H1 (cell line): ENCODE data around the gene RBM20. TPM values are rescaled to one million over a fixed set of nuclear protein-coding genes. Genes with fewer than 3 reads are reported as not detected.

Experiments used
- CTCF ChIA-PET: fragments of 300-600 bp; sonication (Branson Sonifier 250); formaldehyde crosslinking; loops from one replicate; lab custom pipeline; 2021; ENCODE audit not compliant: partially characterized antibody; lab: Charles Lee
- POLR2A ChIA-PET: fragments of 300-600 bp; sonication (Branson Sonifier 250); formaldehyde crosslinking; loops from one replicate; lab custom pipeline; 2021; ENCODE audit warnings: inconsistent platforms; ENCODE audit not compliant: partially characterized antibody; lab: Charles Lee
- DNase-seq, 2 experiments: peaks; one replicate each; pipeline versions ENCODE4 v3.0.0 to v3.0.0-alpha.2; 2010 to 2022; ENCODE audit warnings: low spot score in 2 of 2, low read depth in 1 of 2, mixed read lengths in 1 of 2
- FAIRE-seq: peaks from 2 replicates; lab custom pipeline; 2011; peaks lifted over from hg19 to GRCh38; lab: Jason Lieb, UNC
- H2AFZ ChIP-seq: 2 replicates; pipeline ENCODE4 v1.8.1; 2012; ENCODE audit warnings: low read length, inconsistent platforms
- H2AK5ac ChIP-seq: 2 replicates; pipeline ENCODE4 v1.6.1; 2013; ENCODE audit warnings: low read depth, low read length
- H2BK120ac ChIP-seq: replicated peaks from 2 replicates; pipeline ENCODE3; 2013; ENCODE audit warnings: low read depth, low read length, inconsistent platforms
- H2BK12ac ChIP-seq: 2 replicates; pipeline ENCODE4 v1.6.1; 2013; ENCODE audit warnings: low read depth, low read length
- H2BK15ac ChIP-seq: 2 replicates; pipeline ENCODE4 v1.6.1; 2013; ENCODE audit warnings: low read length
- H2BK20ac ChIP-seq: 2 replicates; pipeline ENCODE4 v1.6.1; 2013; ENCODE audit warnings: low read length
- H2BK5ac ChIP-seq: 2 replicates; pipeline ENCODE4 v1.6.1; 2013; ENCODE audit warnings: low read depth, low read length
- H3K14ac ChIP-seq: 2 replicates; pipeline ENCODE4 v1.6.1; 2013; ENCODE audit warnings: inconsistent platforms; ENCODE audit not compliant: insufficient read length
- H3K18ac ChIP-seq: 2 replicates; pipeline ENCODE4 v1.6.1; 2013; ENCODE audit warnings: low read length; ENCODE audit errors: extremely low read depth
- H3K23ac ChIP-seq: 2 replicates; pipeline ENCODE4 v1.6.1; 2013; ENCODE audit warnings: inconsistent platforms; ENCODE audit not compliant: insufficient read length
- H3K23me2 ChIP-seq: 2 replicates; pipeline ENCODE4 v1.6.1; 2013; ENCODE audit warnings: low read depth, low read length
- H3K27ac ChIP-seq: 2 replicates; pipeline ENCODE4 v1.6.1; 2011; ENCODE audit warnings: low read depth, low read length, inconsistent platforms
- H3K27me3 ChIP-seq, 4 experiments: replicated peaks in 1 of 4; 1 replicate in 1 of 4; 2 replicates in 3 of 4; pipeline versions ENCODE4 v1.6.1 to v1.8.1; 2011 to 2013; ENCODE audit warnings: low read length in 3 of 4, mild to moderate bottlenecking in 3 of 4, inconsistent platforms in 2 of 4, mixed read lengths in 2 of 4, moderate library complexity in 1 of 4; ENCODE audit not compliant: control insufficient read depth in 3 of 4, insufficient read depth in 3 of 4; ENCODE audit errors: extremely low read depth in 1 of 4
- H3K36me3 ChIP-seq, 4 experiments: 2 replicates each; pipeline versions ENCODE4 v1.6.1 to v1.8.1; 2011 to 2013; ENCODE audit warnings: mild to moderate bottlenecking in 4 of 4, low read length in 3 of 4, moderate library complexity in 2 of 4, control low read depth in 1 of 4, inconsistent platforms in 1 of 4; ENCODE audit not compliant: insufficient read depth in 4 of 4, control insufficient read depth in 2 of 4
- H3K4ac ChIP-seq: replicated peaks from 2 replicates; pipeline ENCODE3; 2013; ENCODE audit warnings: low read length, low read depth, mixed read lengths, inconsistent platforms; ENCODE audit not compliant: insufficient read length
- H3K4me1 ChIP-seq, 4 experiments: replicated peaks in 1 of 4; 1 replicate in 1 of 4; 2 replicates in 3 of 4; pipeline versions ENCODE4 v1.6.1 to v1.8.1; 2011 to 2013; ENCODE audit warnings: low read length in 3 of 4, inconsistent platforms in 2 of 4, mixed read lengths in 1 of 4; ENCODE audit not compliant: insufficient read depth in 4 of 4, control insufficient read depth in 3 of 4
- H3K4me2 ChIP-seq, 2 experiments: 2 replicates each; pipeline versions ENCODE4 v1.6.1 to v1.8.1; 2011 to 2013; ENCODE audit warnings: low read depth in 2 of 2, low read length in 2 of 2, control low read depth in 1 of 2, inconsistent platforms in 1 of 2, mild to moderate bottlenecking in 1 of 2; ENCODE audit not compliant: insufficient read depth in 1 of 2
- H3K4me3 ChIP-seq, 4 experiments: fragments of 200-600, 300-600 bp in 1 of 4; sonication (generic), shearing (Covaris generic), sonication (Bioruptor Twin) in 1 of 4; 2 replicates each; pipeline versions ENCODE4 v1.5.1 to v1.8.1; 2011 to 2016; ENCODE audit warnings: low read length in 4 of 4, low read depth in 3 of 4, control low read depth in 2 of 4, inconsistent platforms in 2 of 4, mild to moderate bottlenecking in 2 of 4, mixed read lengths in 1 of 4, moderate library complexity in 1 of 4; ENCODE audit not compliant: insufficient read depth in 2 of 4; ENCODE audit errors: extremely low read depth in 1 of 4
- H3K56ac ChIP-seq: replicated peaks from 2 replicates; pipeline ENCODE3; 2013; ENCODE audit warnings: low read depth, mild to moderate bottlenecking, mixed read lengths, low read length, inconsistent platforms; ENCODE audit not compliant: insufficient read length
- H3K79me1 ChIP-seq: 2 replicates; pipeline ENCODE4 v1.6.1; 2013; ENCODE audit warnings: low read depth, low read length, control low read depth
- H3K79me2 ChIP-seq, 2 experiments: 2 replicates each; pipeline versions ENCODE4 v1.6.1 to v1.8.1; 2012 to 2013; ENCODE audit warnings: low read length in 2 of 2, mild to moderate bottlenecking in 2 of 2, inconsistent platforms in 1 of 2; ENCODE audit not compliant: insufficient read depth in 2 of 2, control insufficient read depth in 1 of 2
- H3K9ac ChIP-seq, 4 experiments: replicated peaks in 1 of 4; 1 replicate in 1 of 4; 2 replicates in 3 of 4; pipeline versions ENCODE4 v1.6.1 to v1.8.1; 2011 to 2013; ENCODE audit warnings: low read depth in 3 of 4, low read length in 3 of 4, control low read depth in 2 of 4, mild to moderate bottlenecking in 2 of 4, moderate library complexity in 2 of 4, inconsistent platforms in 1 of 4; ENCODE audit errors: extremely low read depth in 1 of 4
- H3K9me3 ChIP-seq, 2 experiments: 2 replicates each; pipeline versions ENCODE4 v1.6.1 to v1.8.1; 2012 to 2013; ENCODE audit warnings: mild to moderate bottlenecking in 2 of 2, moderate library complexity in 2 of 2, control low read depth in 1 of 2, inconsistent platforms in 1 of 2, low read depth in 1 of 2, low read length in 1 of 2, mixed read lengths in 1 of 2; ENCODE audit not compliant: insufficient read depth in 2 of 2
- H4K20me1 ChIP-seq, 2 experiments: replicated peaks in 1 of 2; 2 replicates each; pipeline versions ENCODE3 to v1.8.1; 2011 to 2013; ENCODE audit warnings: inconsistent platforms in 2 of 2, low read length in 2 of 2, mild to moderate bottlenecking in 1 of 2; ENCODE audit not compliant: insufficient read depth in 2 of 2, control insufficient read depth in 1 of 2
- H4K5ac ChIP-seq: 2 replicates; pipeline ENCODE4 v1.6.1; 2013; ENCODE audit warnings: low read length, low read depth, mixed read lengths, inconsistent platforms; ENCODE audit not compliant: insufficient read length
- H4K8ac ChIP-seq: 2 replicates; pipeline ENCODE4 v1.8.0; 2013; ENCODE audit warnings: mild to moderate bottlenecking, moderate library complexity, low read length, inconsistent platforms; ENCODE audit not compliant: insufficient read depth; ENCODE audit errors: extremely low read depth
- H4K91ac ChIP-seq: replicated peaks from 2 replicates; pipeline ENCODE3; 2013; ENCODE audit warnings: low read length, mixed read lengths, inconsistent platforms; ENCODE audit not compliant: insufficient read length
- ASH2L ChIP-seq: fragments of 200-600, 300-600 bp; sonication (generic); IDR thresholded peaks from one replicate; pipeline ENCODE4 v1.7.1; 2017; ENCODE audit warnings: low read length
- HDAC6 ChIP-seq: IDR thresholded peaks from one replicate; pipeline ENCODE4 v1.7.1; 2012; ENCODE audit warnings: low read depth, mild to moderate bottlenecking, inconsistent platforms, low read length, moderate library complexity
- PHF8 ChIP-seq: fragments of 200-600 bp; sonication (generic); conservative IDR thresholded peaks from 2 replicates; pipeline ENCODE4 v1.7.1; 2012; ENCODE audit warnings: low read depth, mild to moderate bottlenecking, inconsistent platforms, low read length, moderate library complexity
- WGBS, 2 experiments: shearing (Covaris generic) in 1 of 2; methylation state at CpG; one replicate each; pipeline versions ENCODE4 v1.1.6 to v1.1.7; 2013 to 2015; ENCODE audit warnings: low lambda C conversion rate in 2 of 2, mixed read lengths in 2 of 2, inconsistent platforms in 1 of 2, low coverage in 1 of 2, missing lambda C conversion rate in 1 of 2; ENCODE audit not compliant: insufficient replicate concordance in 2 of 2, insufficient coverage in 1 of 2, insufficient read length in 1 of 2; ENCODE audit errors: extremely low coverage in 1 of 2, missing lambda C conversion rate in 1 of 2; 5-methylcytosine and 5-hydroxymethylcytosine counted together
- polyA plus RNA-seq, 7 experiments: library from polyadenylated mRNA; depleted of rRNA in 3 of 7; stranded (reverse) in 5 of 7; unstranded in 2 of 7; fragments of >200 nt in 5 of 7; fragments of 200-250 nt in 2 of 7; gene quantifications; 1 replicate in 5 of 7; 2 replicates in 1 of 7; 4 replicates in 1 of 7; pipeline versions ENCODE4 v1.2.1 to v1.2.3, GENCODE V29; 2011 to 2013; ENCODE audit warnings: missing spikeins in 2 of 7, mixed read lengths in 2 of 7
- total RNA-seq: library from RNA; stranded (reverse); fragmentation: NEBNext Ultra II Directional; extraction: Animal tissue kit (Norgen Biotek cat#: 25700); gene quantifications from 2 replicates; pipeline ENCODE4 v1.2.1, GENCODE V29; 2021

RBM20 gene
- total and polyA plus RNA-seq, 2 of the 8 experiments (the other 6 are each of a cell fraction or from before 2014, with no cell fraction given) = 0.05 to 0.63 TPM

GRCh38 chr10:110858297-110858934, 214.3 kb downstream of the RBM20 start:
- no peak overlapping the region for H3K4me3 ChIP-seq
- no peaks in the 10 kb centered on the region for H3K9me3 ChIP-seq
- WGBS, 2 experiments = 83% methylated on average over 1 of the region's 1 CpG; no CpG with 5 or more reads in 1 of the 2 experiments
- DNase-seq = no peak
- H3K27me3 ChIP-seq = no peaks in the 10 kb centered on the region
- H3K4ac ChIP-seq = no peak overlapping the region
- no peak overlapping the region for H2AK5ac ChIP-seq
- H3K14ac ChIP-seq = no peak overlapping the region
- no peak overlapping the region for H4K8ac ChIP-seq
- no peak overlapping the region for H3K4me2 ChIP-seq
- FAIRE-seq = no peak
- H4K91ac ChIP-seq = no peak overlapping the region
- no peaks in the 10 kb centered on the region for H3K4me1 ChIP-seq
- H3K56ac ChIP-seq = no peak overlapping the region
- H3K23ac ChIP-seq = no peak overlapping the region
- H2BK120ac ChIP-seq = no peak overlapping the region
- H3K79me2 ChIP-seq = no peaks in the 10 kb centered on the region
- no peak overlapping the region for H3K27ac ChIP-seq
- H2BK5ac ChIP-seq = no peak overlapping the region
- ChIA-PET CTCF (interaction anchor here (0.6 to 1.3 kb wide), 7 partner anchors 9 to 178 kb away, joined by 3 to 6 read pairs (median 3); no protein-coding TSS in a partner anchor), POLR2A (no interaction called here)
- no peaks in the 10 kb centered on the region; the same call in 1 of the 2 replicates for H3K23me2 ChIP-seq
- H2BK15ac ChIP-seq = no peak overlapping the region
- no peaks in the 10 kb centered on the region for H3K79me1 ChIP-seq
- H2BK12ac ChIP-seq = no peak overlapping the region
- no peak overlapping the region for H2AFZ ChIP-seq
- no peak overlapping the region for H2BK20ac ChIP-seq
- no peaks in the 10 kb centered on the region for H4K20me1 ChIP-seq
- no peak overlapping the region for H3K18ac ChIP-seq
- no peak overlapping the region for H3K9ac ChIP-seq
- H3K36me3 ChIP-seq = no peaks in the 10 kb centered on the region; a peak in 1 of 8 replicates
- TF ChIP-seq HDAC6 (no peak), ASH2L (no peak), PHF8 (no peak)
- no peak overlapping the region for H4K5ac ChIP-seq
